GM10266 (cell line): ENCODE measurements around the gene COLEC11.

Experiments used
- DNase-seq: peaks from one replicate; pipeline ENCODE4 v3.0.0; 2012; ENCODE audit errors: extremely low spot score
- CTCF ChIP-seq: IDR thresholded peaks from 2 replicates; pipeline ENCODE4 v1.5.1; 2012; ENCODE audit warnings: mild to moderate bottlenecking, low read depth; ENCODE audit not compliant: control insufficient read depth, insufficient read depth; ENCODE audit errors: missing control alignments

The COLEC11 gene

GRCh38 chr2:3692375-3692774 is 97.5 kb downstream of the COLEC11 start:
- TF ChIP-seq CTCF = peak; percentile 17
- DNase-seq = no peak
